ENCODE data around the gene ITPR2.
"Not testable (repeated sequence)": the region's sequence is repeated elsewhere in the genome, so short reads cannot be mapped to it uniquely, and the experiment has no call there.

ITPR2 gene

GRCh38 chr12:26832822-26833742 is at the start of gene ITPR2:
Gene ITPR2 (minus strand): TSS chr12:26833194. CDS start chr12:26832781, 413 bp downstream.
- H3K4me3 ChIP-seq = peak within 1 kb of the TSS; percentile 62 to 95 (median 86)
- H3K27ac ChIP-seq = peak within 1 kb of the TSS; percentile 83 to 95 (median 89)

DNA sequence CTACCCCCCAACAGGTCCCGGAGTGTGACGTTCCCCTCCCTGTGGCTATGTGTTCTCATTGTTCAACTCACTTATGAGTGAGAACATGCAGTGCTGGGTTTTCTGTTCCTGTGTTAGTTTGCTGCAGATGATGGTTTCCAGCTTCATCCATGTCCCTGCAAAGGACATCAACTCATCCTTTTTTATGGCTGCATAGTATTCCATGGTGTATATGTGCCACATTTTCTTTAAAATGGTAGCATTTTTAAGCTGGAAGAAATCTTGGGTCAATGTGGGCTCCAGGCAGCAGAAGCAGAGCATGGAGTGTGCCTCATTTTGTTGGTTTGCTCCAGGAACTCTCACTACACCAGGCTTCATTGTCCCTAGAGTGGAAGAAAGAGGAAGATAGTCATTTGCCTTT is 47.6 kb upstream of the ITPR2 start:
- H3K27ac ChIP-seq = no peak overlapping the region

GRCh38 chr12:26878661-26879119 is 45.7 kb upstream of the ITPR2 start:
- peak overlapping the region in 10 of 21 experiments; percentile 0 to 76 (median 30) for H3K27ac ChIP-seq
- H3K4me3 ChIP-seq = no peak overlapping the region

More for the DNA sequence above, 47.6 kb upstream of the ITPR2 start:
- H3K4me3 ChIP-seq = no peak overlapping the region

DNA sequence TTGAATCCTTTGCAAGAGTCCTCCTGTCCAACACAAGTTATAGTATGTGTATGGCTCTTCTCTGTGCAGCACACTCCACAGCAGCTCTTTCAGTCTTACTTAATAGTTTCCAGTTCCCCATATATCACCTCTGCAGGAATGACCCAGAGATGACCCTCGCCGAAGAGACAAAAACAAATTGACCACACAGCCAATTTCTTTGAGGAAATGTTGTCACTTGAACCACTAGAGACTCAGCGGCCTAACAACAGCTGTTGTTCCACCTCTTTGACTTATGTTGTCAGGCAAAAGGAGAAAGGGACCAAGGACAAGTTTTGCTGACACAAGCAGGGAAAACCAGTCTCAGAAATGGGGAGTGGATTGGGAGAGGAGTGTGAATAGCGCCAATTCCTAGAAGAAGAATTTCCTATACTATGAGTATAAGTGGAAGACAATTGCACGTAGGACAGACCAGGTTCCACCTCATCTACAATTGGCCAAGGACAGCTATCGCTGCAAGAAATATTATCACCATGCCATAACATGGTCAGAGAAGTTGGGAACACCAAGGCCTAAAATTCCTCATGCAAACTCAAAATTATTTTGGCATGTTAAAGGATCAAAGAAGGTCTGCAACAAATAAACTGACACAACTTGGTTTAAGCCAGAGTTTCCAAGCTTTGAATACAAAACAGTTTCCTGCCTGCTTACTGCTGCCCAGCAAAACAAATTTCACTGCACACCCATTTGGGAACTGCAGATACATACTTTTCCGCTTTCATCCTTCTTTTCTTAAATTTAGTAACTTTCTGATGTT is 41.7 kb upstream of the ITPR2 start:
- Histone ChIP-seq H3K4me3 (no peak overlapping the region), H3K27ac (no peak overlapping the region)

DNA sequence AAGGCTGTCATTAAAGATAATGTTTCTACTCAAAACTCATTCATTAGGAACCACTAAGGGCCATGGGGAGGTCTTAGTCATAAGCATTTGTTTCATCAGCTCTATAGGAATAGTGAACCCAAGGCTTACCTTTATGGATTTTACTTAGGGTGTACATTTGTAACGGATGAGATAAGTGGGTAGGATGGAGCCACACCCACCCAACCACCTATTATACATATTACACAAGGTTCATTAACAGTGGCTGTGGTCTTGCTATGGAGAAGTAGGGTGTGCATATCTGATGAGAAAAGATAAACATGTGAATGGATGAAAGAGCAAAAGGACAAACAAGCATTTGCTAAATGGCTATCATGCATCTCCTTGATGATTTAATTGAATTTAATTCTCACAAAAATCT is 39.6 kb upstream of the ITPR2 start:
- Histone ChIP-seq H3K27ac (no peak overlapping the region), H3K4me3 (no peak overlapping the region)

DNA sequence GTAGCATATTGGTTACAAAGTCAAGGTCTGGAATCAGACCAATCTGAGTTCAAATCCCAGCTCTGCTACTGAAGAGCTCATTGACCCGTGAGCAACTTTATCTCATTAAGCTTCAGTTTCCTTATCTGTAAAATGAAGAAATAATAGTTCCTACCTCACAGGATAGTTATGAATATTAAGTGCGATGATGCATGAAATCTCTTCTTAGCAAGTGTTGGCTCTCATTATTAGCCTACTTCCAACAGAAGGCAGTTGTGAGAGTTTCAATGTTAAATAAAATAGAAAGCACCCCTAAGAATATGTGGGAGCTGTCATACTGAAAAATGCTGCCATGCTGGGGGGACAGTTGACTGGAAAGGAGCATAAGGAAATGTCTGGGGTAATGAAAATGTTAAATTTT is 39.0 kb upstream of the ITPR2 start:
- no peak overlapping the region for H3K27ac ChIP-seq

GRCh38 chr12:26870491-26871419 is 37.8 kb upstream of the ITPR2 start:
- H3K27ac ChIP-seq = peak overlapping the region in 3 of 21 experiments; percentile 1 to 17 (median 2)
- no peak overlapping the region for H3K4me3 ChIP-seq

More for the DNA sequence above, 39.0 kb upstream of the ITPR2 start:
- no peak overlapping the region for H3K4me3 ChIP-seq

- Histone ChIP-seq H3K4me3 (no peak overlapping the region), H3K27ac (peak overlapping the region in 2 of 21 experiments; percentile 1 to 17)
Observed at GRCh38 chr12:26869908-26870459, 37.0 kb upstream of the ITPR2 start.

GRCh38 chr12:26869104-26869494 is 36.1 kb upstream of the ITPR2 start:
- Histone ChIP-seq H3K27ac (no peak overlapping the region), H3K4me3 (no peak overlapping the region)

GRCh38 chr12:26868447-26869103 is 35.6 kb upstream of the ITPR2 start:
- no peak overlapping the region for H3K4me3 ChIP-seq
- H3K27ac ChIP-seq = no peak overlapping the region

GRCh38 chr12:26867080-26867479 is 34.1 kb upstream of the ITPR2 start:
- no peak overlapping the region for H3K4me3 ChIP-seq
- no peak overlapping the region for H3K27ac ChIP-seq

DNA sequence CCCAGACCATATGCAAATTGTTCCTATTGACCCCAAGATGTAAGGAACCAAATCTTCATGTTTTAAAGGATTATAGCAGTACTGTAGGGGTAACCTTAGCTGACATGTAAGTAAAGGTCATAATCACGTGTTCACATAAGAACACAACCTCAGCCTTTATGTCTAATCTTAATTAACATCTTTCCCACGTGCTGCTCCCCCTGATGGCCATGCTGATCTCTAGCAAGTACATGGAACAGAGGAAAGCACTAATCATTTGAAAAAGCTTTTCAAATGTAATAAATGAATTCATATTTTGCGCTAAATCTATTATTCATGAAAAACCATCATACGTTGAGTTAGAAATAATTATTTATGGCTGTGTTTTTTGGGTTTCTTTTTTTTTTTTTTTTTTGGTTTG is 30.5 kb upstream of the ITPR2 start:
- Histone ChIP-seq H3K27ac (no peak overlapping the region), H3K4me3 (no peak overlapping the region)

- not testable (repeated sequence) for H3K4me3 ChIP-seq, H3K27ac ChIP-seq
Observed at GRCh38 chr12:26862787-26863186, 29.8 kb upstream of the ITPR2 start.

- no peak overlapping the region for H3K27ac ChIP-seq
- H3K4me3 ChIP-seq = no peak overlapping the region
Observed at GRCh38 chr12:26861690-26862089, 28.7 kb upstream of the ITPR2 start.

DNA sequence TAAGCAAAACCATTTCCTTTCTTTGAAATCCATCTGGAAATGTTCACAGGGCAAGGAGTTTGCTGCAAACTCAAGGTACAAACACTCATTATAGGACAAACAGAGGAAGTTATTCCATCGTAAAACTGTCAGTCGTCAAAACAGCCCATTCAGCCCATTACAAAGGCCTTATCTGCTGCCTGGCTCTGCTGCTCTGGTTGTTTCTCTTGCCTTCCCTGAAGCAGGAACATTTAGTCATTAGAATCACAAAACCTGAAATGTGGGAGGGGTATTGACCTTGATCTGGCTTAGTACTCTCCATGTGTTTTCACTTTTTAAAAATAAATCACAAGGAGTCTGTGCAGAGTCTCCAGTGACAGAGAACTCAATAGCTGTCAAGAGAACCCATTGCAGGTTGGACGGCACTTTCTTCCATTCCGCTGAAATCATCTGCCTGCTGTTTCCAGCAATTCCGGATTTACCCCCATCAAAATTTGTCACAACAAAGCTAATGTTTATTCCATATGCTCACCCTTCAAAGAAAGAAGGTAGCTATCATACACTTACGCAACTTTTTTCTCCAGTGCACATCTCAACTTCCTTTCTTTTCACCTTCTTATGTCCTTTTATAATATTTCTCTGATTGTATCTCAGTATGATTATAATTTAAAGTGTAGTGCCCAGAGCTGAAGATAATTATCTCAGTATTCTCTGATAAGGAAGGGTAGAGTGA is 24.6 kb upstream of the ITPR2 start:
- no peak overlapping the region for H3K27ac ChIP-seq
- H3K4me3 ChIP-seq = no peak overlapping the region

GRCh38 chr12:26855337-26855736 is 22.3 kb upstream of the ITPR2 start:
- Histone ChIP-seq H3K27ac (no peak overlapping the region), H3K4me3 (no peak overlapping the region)

GRCh38 chr12:26854031-26854390 is 21.0 kb upstream of the ITPR2 start:
- H3K27ac ChIP-seq = no peak overlapping the region
- H3K4me3 ChIP-seq = no peak overlapping the region
